ENCODE results near the gene CENPT.

Gene CENPT

DNA sequence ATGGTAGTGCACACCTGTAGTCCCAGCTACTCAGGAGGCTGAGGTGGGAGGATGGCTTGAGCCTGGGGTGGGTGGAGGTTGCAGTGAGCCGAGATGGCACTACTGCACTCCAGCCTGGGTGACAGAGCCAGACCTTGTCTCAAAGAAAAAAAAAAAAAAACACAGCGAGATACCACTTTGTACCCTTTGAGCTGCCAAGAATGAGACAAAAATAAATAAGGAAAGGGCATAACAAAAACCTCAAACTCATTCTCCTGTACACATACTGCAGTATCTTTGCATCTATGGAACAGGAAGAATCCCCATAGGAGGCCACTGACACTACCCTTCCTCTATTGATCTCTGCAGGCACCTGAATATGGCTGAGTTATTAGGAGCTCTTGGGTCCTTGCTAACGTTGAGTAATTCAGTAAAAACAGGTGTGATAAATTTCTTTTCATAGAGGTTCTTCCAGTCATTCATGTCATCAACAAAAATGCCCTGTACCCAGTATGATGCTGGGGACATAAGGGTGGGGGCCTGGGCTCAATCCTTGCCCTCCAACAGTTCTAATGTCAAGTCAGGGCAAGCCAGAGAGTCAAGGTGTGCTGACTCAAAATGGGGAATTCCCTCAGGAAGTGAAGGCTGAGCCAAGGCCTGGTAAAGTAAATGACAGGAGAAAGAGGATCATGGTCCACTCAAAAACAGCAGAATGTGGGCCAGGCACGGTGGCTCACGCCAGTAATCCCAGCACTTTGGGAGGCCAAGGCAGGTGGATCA, 68.1 kb downstream of the CENPT start:
- Histone ChIP-seq H3K27me3 (ENCODE audit: insufficient read depth, insufficient read length) (no peaks in the 10 kb centered on the region), H3K9ac (ENCODE audit: insufficient read length, low read depth) (no peak overlapping the region), H3K4me1 (ENCODE audit: insufficient read depth, insufficient read length) (peaks cover 5% of the 10 kb centered on the region), H3K4me3 (ENCODE audit: insufficient read length, low read depth) (no peak overlapping the region), H3K36me3 (ENCODE audit: insufficient read depth, insufficient read length, low read length) (peaks cover 21% of the 10 kb centered on the region), H3K9me3 (ENCODE audit: insufficient read depth, low read length) (no peaks in the 10 kb centered on the region; the same call in 1 of the 2 replicates)
- no peak for DNase-seq (ENCODE audit: low read depth, low spot score)
- TF ChIP-seq SUZ12 (IDR thresholded peaks at IDR 0.05; ENCODE audit: extremely low read depth, insufficient read depth, insufficient read length), result no peak
- no peak for TF ChIP-seq YY1 (IDR thresholded peaks at IDR 0.05; ENCODE audit: insufficient read depth, insufficient read length)
- no peak for TF ChIP-seq ZNF274 (IDR thresholded peaks at IDR 0.05; ENCODE audit: low read depth, low read length)
